ENCODE measurements around the gene POP7. TPM values are rescaled to one million over a fixed set of nuclear protein-coding genes. Genes with fewer than 3 reads are reported as not detected.
"Not testable (repeated sequence)": the region's sequence is repeated elsewhere in the genome, so short reads cannot be mapped to it uniquely, and the experiment has no call there.

POP7 gene
- total and polyA plus RNA-seq, 2 experiments from 2014 or later = 39.2 to 48.7 TPM

DNA sequence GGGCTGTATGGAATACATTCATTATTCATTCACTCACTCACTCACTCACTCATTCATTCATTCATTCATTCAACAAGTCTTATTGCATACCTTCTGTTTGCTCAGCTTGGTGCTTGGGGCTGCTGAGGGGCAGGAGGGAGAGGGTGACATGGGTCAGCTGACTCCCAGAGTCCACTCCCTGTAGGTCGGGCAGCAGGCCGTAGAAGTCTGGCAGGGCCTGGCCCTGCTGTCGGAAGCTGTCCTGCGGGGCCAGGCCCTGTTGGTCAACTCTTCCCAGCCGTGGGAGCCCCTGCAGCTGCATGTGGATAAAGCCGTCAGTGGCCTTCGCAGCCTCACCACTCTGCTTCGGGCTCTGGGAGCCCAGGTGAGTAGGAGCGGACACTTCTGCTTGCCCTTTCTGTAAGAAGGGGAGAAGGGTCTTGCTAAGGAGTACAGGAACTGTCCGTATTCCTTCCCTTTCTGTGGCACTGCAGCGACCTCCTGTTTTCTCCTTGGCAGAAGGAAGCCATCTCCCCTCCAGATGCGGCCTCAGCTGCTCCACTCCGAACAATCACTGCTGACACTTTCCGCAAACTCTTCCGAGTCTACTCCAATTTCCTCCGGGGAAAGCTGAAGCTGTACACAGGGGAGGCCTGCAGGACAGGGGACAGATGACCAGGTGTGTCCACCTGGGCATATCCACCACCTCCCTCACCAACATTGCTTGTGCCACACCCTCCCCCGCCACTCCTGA is 16.7 kb downstream of the POP7 start:
- Histone ChIP-seq H3K9me3 (ENCODE audit: low read depth) (no peaks in the 10 kb centered on the region), H3K4me3 (no peak overlapping the region), H3K36me3 (replicated peaks; ENCODE audit: insufficient read depth, low read depth) (no peaks in the 10 kb centered on the region), H3K4me1 (ENCODE audit: insufficient read depth) (peaks cover 5% of the 10 kb centered on the region), H3K79me2 (no peaks in the 10 kb centered on the region), H3K27me3 (peaks cover 39% of the 10 kb centered on the region), H2AFZ (no peak overlapping the region), H3K27ac (no peak overlapping the region), H4K20me1 (ENCODE audit: insufficient read depth, poor library complexity, severe bottlenecking) (no peaks in the 10 kb centered on the region), H3K4me2 (no peak overlapping the region), H3K9me2 (replicated peaks; ENCODE audit: insufficient read depth) (no peaks in the 10 kb centered on the region)
- TF ChIP-seq EZH2 (IDR thresholded peaks at IDR 0.05; ENCODE audit: borderline replicate concordance) (no peak), CTCF (IDR thresholded peaks at IDR 0.05; ENCODE audit: poor library complexity) (no peak), EZH2phosphoT487 (IDR thresholded peaks at IDR 0.05; ENCODE audit: low read depth, severe bottlenecking, unreplicated experiment) (no peak)
- 89% methylated on average over 17 of the region's 17 CpGs for WGBS (ENCODE audit: low lambda C conversion rate, missing lambda C conversion rate)
- no peak for DNase-seq (ENCODE audit: low spot score)

DNA sequence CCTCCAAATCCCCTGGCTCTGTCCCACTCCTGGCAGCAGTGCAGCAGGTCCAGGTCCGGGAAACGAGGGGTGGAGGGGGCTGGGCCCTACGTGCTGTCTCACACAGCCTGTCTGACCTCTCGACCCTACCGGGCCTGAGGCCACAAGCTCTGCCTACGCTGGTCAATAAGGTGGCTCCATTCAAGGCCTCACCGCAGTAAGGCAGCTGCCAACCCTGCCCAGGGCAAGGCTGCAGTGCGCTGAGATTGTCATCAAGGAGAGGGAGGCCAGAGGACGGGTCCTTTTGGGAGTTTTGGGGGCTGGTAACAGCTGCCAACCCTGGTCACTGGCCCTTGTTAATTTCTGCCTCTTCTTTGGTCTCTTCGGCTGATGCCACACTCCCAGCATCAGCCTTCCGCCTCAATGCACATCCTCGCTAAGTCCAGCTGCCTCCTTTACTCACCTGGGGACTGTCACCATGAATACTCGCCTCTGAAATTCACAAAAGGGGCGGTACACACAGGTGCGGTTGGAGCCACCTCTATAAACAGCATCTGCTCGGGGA is 17.9 kb downstream of the POP7 start:
- no peak overlapping the region for H3K4me3 ChIP-seq
- H3K27ac ChIP-seq = no peak overlapping the region
- no peaks in the 10 kb centered on the region for H4K20me1 ChIP-seq (ENCODE audit: insufficient read depth, poor library complexity, severe bottlenecking)

DNA sequence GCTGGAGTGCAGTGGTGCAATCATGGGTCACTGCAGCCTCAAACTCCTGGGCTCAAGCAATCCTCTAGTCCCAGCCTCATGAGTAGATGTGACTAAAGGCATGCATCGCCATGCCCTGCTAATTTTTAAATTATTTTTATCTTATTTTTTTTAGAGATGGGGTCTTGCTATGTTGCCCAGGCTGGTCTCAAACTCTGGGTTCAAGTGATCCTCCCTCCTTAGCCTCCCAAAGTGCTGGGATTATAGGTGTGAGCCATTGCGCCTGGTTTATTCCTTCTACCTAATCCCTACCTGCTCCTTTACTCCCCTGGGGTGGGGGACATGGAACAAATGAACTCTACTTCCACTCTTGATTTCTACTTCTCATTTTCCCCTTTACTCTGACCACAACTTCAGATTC is 18.4 kb downstream of the POP7 start:
- H3K4me3 ChIP-seq; DNase-seq (ENCODE audit: low spot score); H3K27ac ChIP-seq; H2AFZ ChIP-seq; H3K9me2 ChIP-seq (replicated peaks; ENCODE audit: insufficient read depth); H4K20me1 ChIP-seq (ENCODE audit: insufficient read depth, poor library complexity, severe bottlenecking); H3K4me1 ChIP-seq (ENCODE audit: insufficient read depth); H3K4me2 ChIP-seq; H3K79me2 ChIP-seq; H3K36me3 ChIP-seq (replicated peaks; ENCODE audit: insufficient read depth, low read depth); H3K9me3 ChIP-seq (ENCODE audit: low read depth): not testable (repeated sequence)
- WGBS (ENCODE audit: low lambda C conversion rate, missing lambda C conversion rate) = 96% methylated on average over 2 of the region's 2 CpGs
- peaks cover 38% of the 10 kb centered on the region for H3K27me3 ChIP-seq

More for the DNA sequence above, 17.9 kb downstream of the POP7 start:
- Histone ChIP-seq H3K9me2 (replicated peaks; ENCODE audit: insufficient read depth) (no peaks in the 10 kb centered on the region), H3K4me1 (ENCODE audit: insufficient read depth) (peaks cover 5% of the 10 kb centered on the region), H3K4me2 (no peak overlapping the region), H2AFZ (no peak overlapping the region), H3K9me3 (ENCODE audit: low read depth) (no peaks in the 10 kb centered on the region), H3K36me3 (replicated peaks; ENCODE audit: insufficient read depth, low read depth) (no peaks in the 10 kb centered on the region), H3K27me3 (peaks cover 39% of the 10 kb centered on the region), H3K79me2 (no peaks in the 10 kb centered on the region)
- DNase-seq (ENCODE audit: low spot score) = no peak
- WGBS (ENCODE audit: low lambda C conversion rate, missing lambda C conversion rate) = 79% methylated on average over 15 of the region's 16 CpGs
- TF ChIP-seq EZH2phosphoT487 (IDR thresholded peaks at IDR 0.05; ENCODE audit: low read depth, severe bottlenecking, unreplicated experiment) (no peak), EZH2 (IDR thresholded peaks at IDR 0.05; ENCODE audit: borderline replicate concordance) (no peak)

DNA sequence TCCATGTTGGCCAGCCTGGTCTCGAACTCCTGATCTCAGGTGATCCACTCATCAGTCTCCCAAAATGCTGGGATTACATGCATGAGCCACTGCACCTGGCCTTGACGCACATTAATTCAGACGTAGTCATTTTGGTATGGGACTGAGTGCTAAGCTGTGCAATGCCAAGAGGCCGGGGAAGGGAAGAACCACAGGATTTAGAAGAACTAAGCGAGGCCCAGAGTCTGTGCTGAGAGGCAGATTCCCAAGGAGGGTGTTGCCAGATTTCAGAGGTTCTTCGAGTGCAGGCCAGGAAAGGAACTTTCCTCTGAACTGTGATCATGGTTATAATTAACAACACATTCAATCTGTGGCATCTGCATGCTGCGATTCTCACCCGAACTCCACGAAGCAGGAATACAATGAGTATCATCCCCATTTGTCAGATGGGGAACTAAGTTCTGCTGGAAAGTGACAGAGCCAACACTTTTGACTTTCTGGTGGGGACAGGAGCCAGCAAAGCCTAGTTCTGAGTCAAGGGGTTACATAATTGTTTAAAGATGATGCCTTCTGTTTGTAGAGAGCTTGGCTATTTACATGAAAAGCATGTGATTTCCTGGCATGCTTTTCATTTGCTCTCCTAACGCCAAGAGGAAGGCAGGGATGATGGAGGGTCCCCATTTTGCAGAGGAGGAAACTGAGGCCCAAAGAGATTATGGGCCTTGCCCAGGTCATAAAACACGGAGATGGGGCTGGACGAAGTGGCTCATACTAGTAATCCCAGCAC is 21.3 kb downstream of the POP7 start:
- no peak overlapping the region for H2AFZ ChIP-seq
- H3K4me2 ChIP-seq = no peak overlapping the region

More for the DNA sequence above, 21.3 kb downstream of the POP7 start:
- Histone ChIP-seq H3K9me3 (ENCODE audit: low read depth) (no peaks in the 10 kb centered on the region), H3K4me3 (no peak overlapping the region), H3K79me2 (no peaks in the 10 kb centered on the region), H3K27ac (no peak overlapping the region), H3K27me3 (peaks cover 12% of the 10 kb centered on the region), H3K4me1 (ENCODE audit: insufficient read depth) (no peaks in the 10 kb centered on the region), H3K36me3 (replicated peaks; ENCODE audit: insufficient read depth, low read depth) (no peaks in the 10 kb centered on the region), H3K9me2 (replicated peaks; ENCODE audit: insufficient read depth) (no peaks in the 10 kb centered on the region), H4K20me1 (ENCODE audit: insufficient read depth, poor library complexity, severe bottlenecking) (no peaks in the 10 kb centered on the region)
- TF ChIP-seq EZH2phosphoT487 (IDR thresholded peaks at IDR 0.05; ENCODE audit: low read depth, severe bottlenecking, unreplicated experiment) (no peak), CTCF (IDR thresholded peaks at IDR 0.05; ENCODE audit: poor library complexity) (no peak), EZH2 (IDR thresholded peaks at IDR 0.05; ENCODE audit: borderline replicate concordance) (no peak)
- DNase-seq (ENCODE audit: low spot score) = no peak
- WGBS (ENCODE audit: low lambda C conversion rate, missing lambda C conversion rate) = 67% methylated on average over 12 of the region's 12 CpGs

All from hepatocyte (in vitro differentiated cells).